HepG2 (cell line): ENCODE measurements around the gene RAB3D. TPM values are rescaled to one million over a fixed set of nuclear protein-coding genes. Genes with fewer than 3 reads are reported as not detected.

Experiments used
- GLMP ChIP-seq: sonication (generic); formaldehyde crosslinking; IDR thresholded peaks from 2 replicates; pipeline ENCODE4 v1.9.0; 2021; ENCODE audit warnings: missing genetic modification reagents, mild to moderate bottlenecking, borderline replicate concordance
- MAX ChIP-seq: IDR thresholded peaks from 2 replicates; pipeline ENCODE4 v1.6.1; 2012; ENCODE audit warnings: inconsistent platforms
- REXO4 ChIP-seq: sonication (generic); formaldehyde crosslinking; IDR thresholded peaks from 2 replicates; pipeline ENCODE4 v1.8.0; 2022; ENCODE audit warnings: missing genetic modification reagents, mild to moderate bottlenecking, borderline replicate concordance
- SAFB2 ChIP-seq: sonication (generic); formaldehyde crosslinking; IDR thresholded peaks from 2 replicates; pipeline ENCODE4 v1.5.1; 2020; ENCODE audit warnings: missing genetic modification reagents, low read depth, mild to moderate bottlenecking, borderline replicate concordance
- YY1 ChIP-seq: IDR thresholded peaks from 2 replicates; pipeline ENCODE4 v1.6.1; 2011; ENCODE audit warnings: low read length, low read depth, moderate library complexity, mild to moderate bottlenecking; ENCODE audit not compliant: insufficient read depth, insufficient replicate concordance
- ZFYVE20 ChIP-seq: sonication (generic); formaldehyde crosslinking; IDR thresholded peaks from 2 replicates; pipeline ENCODE4 v1.8.0; 2023; ENCODE audit warnings: low read depth, mild to moderate bottlenecking, moderate library complexity, missing genetic modification reagents, borderline replicate concordance
- ZNF17 ChIP-seq: sonication (generic); formaldehyde crosslinking; IDR thresholded peaks from 2 replicates; pipeline ENCODE4 v1.5.0; 2020; ENCODE audit warnings: mild to moderate bottlenecking, missing genetic modification reagents
- ZNF33A ChIP-seq: sonication (generic); formaldehyde crosslinking; IDR thresholded peaks from 2 replicates; pipeline ENCODE4 v1.5.1; 2020; ENCODE audit warnings: missing genetic modification reagents, mild to moderate bottlenecking, moderate library complexity, borderline replicate concordance
- ZNF609 ChIP-seq: sonication (generic); formaldehyde crosslinking; IDR thresholded peaks from 2 replicates; pipeline ENCODE4 v1.4.0; 2020; ENCODE audit warnings: mild to moderate bottlenecking, missing genetic modification reagents, borderline replicate concordance
- ZNF619 ChIP-seq: sonication (generic); formaldehyde crosslinking; IDR thresholded peaks from 2 replicates; pipeline ENCODE4 v1.4.0; 2020; ENCODE audit warnings: mild to moderate bottlenecking, missing genetic modification reagents
- ZNF678 ChIP-seq: sonication (generic); formaldehyde crosslinking; IDR thresholded peaks from 2 replicates; pipeline ENCODE4 v1.4.0; 2020; ENCODE audit warnings: mild to moderate bottlenecking, missing genetic modification reagents
- ZNF784 ChIP-seq: sonication (generic); formaldehyde crosslinking; IDR thresholded peaks from 2 replicates; pipeline ENCODE4 v1.5.1; 2020; ENCODE audit warnings: missing genetic modification reagents, mild to moderate bottlenecking, borderline replicate concordance
- ZSCAN31 ChIP-seq: sonication (generic); formaldehyde crosslinking; IDR thresholded peaks from 2 replicates; pipeline ENCODE4 v1.5.0; 2020; ENCODE audit warnings: low read depth, mild to moderate bottlenecking, missing genetic modification reagents
- polyA plus RNA-seq, 8 experiments: library from polyadenylated mRNA; depleted of rRNA in 3 of 8; stranded (reverse) in 7 of 8; unstranded in 1 of 8; fragments of >200 nt; fragmentation: Illumina TruSeq in 4 of 8; extraction: Trizol in 4 of 8; gene quantifications; 2 replicates each; pipeline versions ENCODE4 v1.2.1 to v1.2.3, GENCODE V29; 2011 to 2016; ENCODE audit warnings: low read depth in 4 of 8, missing spikeins in 1 of 8, mixed read lengths in 1 of 8; ENCODE audit not compliant: insufficient read depth in 1 of 8
- total RNA-seq, 5 experiments: library from RNA; depleted of rRNA; stranded (reverse); fragments of >200 nt; fragmentation: Illumina TruSeq; extraction: Trizol; gene quantifications; 2 replicates each; pipeline ENCODE4 v1.2.3, GENCODE V29; 2016; ENCODE audit warnings: low read depth in 1 of 5
- TF ChIP-seq, protein P1 (sequence below): sonication (generic); formaldehyde crosslinking; IDR thresholded peaks from 2 replicates; pipeline ENCODE4 v1.5.0; 2020; ENCODE audit warnings: missing genetic modification reagents
- TF ChIP-seq, protein P2 (sequence below): sonication (generic); formaldehyde crosslinking; IDR thresholded peaks from 2 replicates; pipeline ENCODE4 v1.4.0; 2020; ENCODE audit warnings: missing genetic modification reagents
- TF ChIP-seq, protein P3 (sequence below): sonication (generic); formaldehyde crosslinking; conservative IDR thresholded peaks from 2 replicates; pipeline ENCODE4 v1.8.0; 2022; ENCODE audit warnings: low read depth, missing genetic modification reagents

The RAB3D gene
- total and polyA plus RNA-seq, 2 of the 13 experiments (the other 11 are each of a cell fraction or from before 2014, with no cell fraction given): 2.0 to 16.1 TPM

GRCh38 chr19:11324079-11324661 is 15.3 kb downstream of the RAB3D start (continued):
- TF ChIP-seq SAFB2 (no peak), ZSCAN31 (CRISPR knock-in tag) (no peak), ZNF609 (0 out of 2 replicates have a peak, but pooled peaks have one; percentile 37), ZFYVE20 (CRISPR knock-in tag) (no peak), ZNF619 (CRISPR knock-in tag) (no peak), REXO4 (CRISPR knock-in tag) (no peak), MAX (no peak), YY1 (peak; percentile 17), ZNF33A (CRISPR knock-in tag) (no peak), ZNF17 (no peak), ZNF784 (CRISPR knock-in tag) (no peak), ZNF678 (CRISPR knock-in tag) (no peak), GLMP (no peak)
- TF ChIP-seq, protein P1, sequence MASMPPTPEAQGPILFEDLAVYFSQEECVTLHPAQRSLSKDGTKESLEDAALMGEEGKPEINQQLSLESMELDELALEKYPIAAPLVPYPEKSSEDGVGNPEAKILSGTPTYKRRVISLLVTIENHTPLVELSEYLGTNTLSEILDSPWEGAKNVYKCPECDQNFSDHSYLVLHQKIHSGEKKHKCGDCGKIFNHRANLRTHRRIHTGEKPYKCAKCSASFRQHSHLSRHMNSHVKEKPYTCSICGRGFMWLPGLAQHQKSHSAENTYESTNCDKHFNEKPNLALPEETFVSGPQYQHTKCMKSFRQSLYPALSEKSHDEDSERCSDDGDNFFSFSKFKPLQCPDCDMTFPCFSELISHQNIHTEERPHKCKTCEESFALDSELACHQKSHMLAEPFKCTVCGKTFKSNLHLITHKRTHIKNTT (CRISPR knock-in tag): no peak
- TF ChIP-seq, protein P2, sequence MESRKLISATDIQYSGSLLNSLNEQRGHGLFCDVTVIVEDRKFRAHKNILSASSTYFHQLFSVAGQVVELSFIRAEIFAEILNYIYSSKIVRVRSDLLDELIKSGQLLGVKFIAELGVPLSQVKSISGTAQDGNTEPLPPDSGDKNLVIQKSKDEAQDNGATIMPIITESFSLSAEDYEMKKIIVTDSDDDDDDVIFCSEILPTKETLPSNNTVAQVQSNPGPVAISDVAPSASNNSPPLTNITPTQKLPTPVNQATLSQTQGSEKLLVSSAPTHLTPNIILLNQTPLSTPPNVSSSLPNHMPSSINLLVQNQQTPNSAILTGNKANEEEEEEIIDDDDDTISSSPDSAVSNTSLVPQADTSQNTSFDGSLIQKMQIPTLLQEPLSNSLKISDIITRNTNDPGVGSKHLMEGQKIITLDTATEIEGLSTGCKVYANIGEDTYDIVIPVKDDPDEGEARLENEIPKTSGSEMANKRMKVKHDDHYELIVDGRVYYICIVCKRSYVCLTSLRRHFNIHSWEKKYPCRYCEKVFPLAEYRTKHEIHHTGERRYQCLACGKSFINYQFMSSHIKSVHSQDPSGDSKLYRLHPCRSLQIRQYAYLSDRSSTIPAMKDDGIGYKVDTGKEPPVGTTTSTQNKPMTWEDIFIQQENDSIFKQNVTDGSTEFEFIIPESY (CRISPR knock-in tag): peak; percentile 51; the same call in 1 of the 2 replicates
- TF ChIP-seq, protein P3, sequence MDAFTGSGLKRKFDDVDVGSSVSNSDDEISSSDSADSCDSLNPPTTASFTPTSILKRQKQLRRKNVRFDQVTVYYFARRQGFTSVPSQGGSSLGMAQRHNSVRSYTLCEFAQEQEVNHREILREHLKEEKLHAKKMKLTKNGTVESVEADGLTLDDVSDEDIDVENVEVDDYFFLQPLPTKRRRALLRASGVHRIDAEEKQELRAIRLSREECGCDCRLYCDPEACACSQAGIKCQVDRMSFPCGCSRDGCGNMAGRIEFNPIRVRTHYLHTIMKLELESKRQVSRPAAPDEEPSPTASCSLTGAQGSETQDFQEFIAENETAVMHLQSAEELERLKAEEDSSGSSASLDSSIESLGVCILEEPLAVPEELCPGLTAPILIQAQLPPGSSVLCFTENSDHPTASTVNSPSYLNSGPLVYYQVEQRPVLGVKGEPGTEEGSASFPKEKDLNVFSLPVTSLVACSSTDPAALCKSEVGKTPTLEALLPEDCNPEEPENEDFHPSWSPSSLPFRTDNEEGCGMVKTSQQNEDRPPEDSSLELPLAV (CRISPR knock-in tag): no peak
